A549 (cell line): ENCODE results near the gene KIAA1671.

Experiments
- CTCF ChIP-seq: fragments of >200 bp; sonication (Bioruptor Twin); formaldehyde crosslinking; IDR thresholded peaks from 3 replicates; pipeline ENCODE4 v1.5.1; 2016
- RCOR1 ChIP-seq: fragments of 150-350 bp; IDR thresholded peaks from 2 replicates; pipeline ENCODE4 v1.6.1; 2014; ENCODE audit warnings: antibody characterized with exemption, low read length, low read depth

DNA sequence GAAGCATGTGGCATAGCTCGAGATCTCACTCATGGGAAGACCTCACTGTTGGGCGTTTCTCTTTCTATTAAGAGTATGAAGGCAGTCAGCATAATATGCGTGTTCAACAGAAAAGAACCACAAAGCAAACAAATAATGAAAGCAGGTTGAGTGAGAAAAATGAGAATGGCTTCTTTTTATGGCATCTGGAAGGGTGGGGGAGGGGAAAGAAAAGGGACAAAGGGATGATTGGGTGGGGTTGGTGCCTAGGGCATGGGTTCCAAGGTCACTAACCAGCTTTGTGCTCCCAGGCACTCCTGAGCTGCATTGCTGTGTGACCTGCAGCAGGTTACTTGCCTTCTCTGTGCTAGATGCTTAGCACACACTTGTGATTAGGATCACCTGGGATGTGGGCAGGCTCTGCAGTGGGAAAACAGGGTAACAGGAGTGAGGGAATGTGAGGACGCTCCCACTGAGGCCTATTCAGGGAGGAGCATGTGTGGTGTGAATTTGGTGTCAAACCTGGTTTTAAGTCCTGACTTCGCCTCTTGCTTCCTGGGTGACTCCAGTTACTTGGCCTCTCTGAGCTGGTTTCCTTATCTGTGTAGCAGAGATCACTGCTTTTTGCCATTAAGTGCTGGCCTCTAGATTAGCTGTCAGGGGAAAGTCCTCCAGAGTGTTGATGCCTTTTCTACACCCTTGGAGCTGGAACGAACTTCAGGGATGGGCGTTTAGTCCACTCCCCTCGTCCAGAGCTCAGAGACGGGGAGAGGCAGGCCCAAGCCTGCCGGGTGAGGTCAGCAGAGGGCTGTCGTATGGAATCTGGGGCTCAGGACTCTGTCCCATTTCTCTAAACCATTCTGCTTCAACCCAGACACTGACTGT lies 74.8 kb downstream of the KIAA1671 start:
- TF ChIP-seq RCOR1: no peak
- no peak for TF ChIP-seq CTCF
